ENCODE measurements around the gene YIF1A.
"Not testable (repeated sequence)": the region's sequence is repeated elsewhere in the genome, so short reads cannot be mapped to it uniquely, and the experiment has no call there.

YIF1A gene

GRCh38 chr11:66268952-66269905 is 19.7 kb downstream of the YIF1A start:
- no peak for DNase-seq (ENCODE audit: low read depth)

- peak; percentile 100 for DNase-seq (ENCODE audit: low read depth)
Measured at GRCh38 chr11:66268244-66268951, 20.5 kb downstream of the YIF1A start, which contains the start of gene RAB1B. TSS of gene RAB1B (plus strand) at chr11:66268639. CDS start at chr11:66268680, 41 bp downstream.

GRCh38 chr11:66267379-66268243 is 21.3 kb downstream of the YIF1A start:
- peak; percentile 79 for DNase-seq (ENCODE audit: low read depth)

DNA sequence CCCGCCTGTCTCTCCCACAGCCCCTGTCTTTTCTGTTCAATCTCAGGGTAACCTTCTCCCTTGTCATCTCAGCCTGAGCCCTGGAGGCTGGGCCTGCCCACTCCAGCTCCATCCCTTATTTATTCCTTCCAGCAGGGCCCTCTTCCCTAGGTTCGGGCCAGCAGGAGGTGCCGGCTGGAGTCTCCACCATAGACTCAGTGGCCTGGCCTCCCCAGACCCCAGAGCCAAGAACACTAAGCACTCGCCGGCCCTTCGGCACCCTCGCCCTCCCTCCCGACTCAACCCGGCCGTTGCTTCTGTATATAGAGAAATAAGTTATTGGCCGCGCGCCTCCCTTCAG is 21.9 kb downstream of the YIF1A start:
- DNase-seq (ENCODE audit: low read depth): no peak

- no peak for DNase-seq (ENCODE audit: low read depth)
Measured at GRCh38 chr11:66266378-66267038, 22.4 kb downstream of the YIF1A start.

DNA sequence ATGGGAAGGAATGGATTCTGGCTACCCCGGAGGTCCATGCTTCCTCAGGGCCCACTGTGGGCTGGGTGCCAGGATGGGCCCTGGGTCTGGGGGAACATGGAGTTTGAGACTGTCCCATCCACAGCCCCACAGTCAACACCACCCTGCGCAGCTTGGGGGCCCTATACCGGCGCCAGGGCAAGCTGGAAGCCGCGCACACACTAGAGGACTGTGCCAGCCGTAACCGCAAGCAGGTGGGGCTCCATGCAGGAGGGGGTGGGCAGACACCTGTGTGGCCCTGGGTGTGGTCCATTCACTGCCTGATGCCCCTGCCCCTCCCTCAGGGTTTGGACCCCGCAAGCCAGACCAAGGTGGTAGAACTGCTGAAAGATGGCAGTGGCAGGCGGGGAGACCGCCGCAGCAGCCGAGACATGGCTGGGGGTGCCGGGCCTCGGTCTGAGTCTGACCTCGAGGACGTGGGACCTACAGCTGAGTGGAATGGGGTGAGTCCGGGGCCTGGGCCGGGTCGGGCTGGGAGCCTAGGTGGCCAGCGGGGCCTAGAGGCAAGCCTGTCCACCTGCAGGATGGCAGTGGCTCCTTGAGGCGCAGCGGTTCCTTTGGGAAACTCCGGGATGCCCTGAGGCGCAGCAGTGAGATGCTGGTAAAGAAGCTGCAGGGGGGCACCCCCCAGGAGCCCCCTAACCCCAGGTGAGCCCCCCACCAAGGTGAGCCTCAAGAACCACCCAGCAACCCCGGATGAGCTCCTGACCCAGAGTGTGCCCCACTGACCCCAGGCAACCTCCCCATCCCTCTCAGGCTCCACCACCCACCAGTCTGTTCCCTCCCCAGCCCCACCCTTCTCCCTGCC is 23.2 kb downstream of the YIF1A start:
- DNase-seq (ENCODE audit: low read depth): no peak

GRCh38 chr11:66264914-66265313 is 24.0 kb downstream of the YIF1A start:
- DNase-seq (ENCODE audit: low read depth): no peak

GRCh38 chr11:66264383-66264782 is 24.6 kb downstream of the YIF1A start:
- DNase-seq (ENCODE audit: low read depth): no peak

- DNase-seq (ENCODE audit: low read depth): no peak
Measured at GRCh38 chr11:66263785-66264184, 25.2 kb downstream of the YIF1A start.

DNA sequence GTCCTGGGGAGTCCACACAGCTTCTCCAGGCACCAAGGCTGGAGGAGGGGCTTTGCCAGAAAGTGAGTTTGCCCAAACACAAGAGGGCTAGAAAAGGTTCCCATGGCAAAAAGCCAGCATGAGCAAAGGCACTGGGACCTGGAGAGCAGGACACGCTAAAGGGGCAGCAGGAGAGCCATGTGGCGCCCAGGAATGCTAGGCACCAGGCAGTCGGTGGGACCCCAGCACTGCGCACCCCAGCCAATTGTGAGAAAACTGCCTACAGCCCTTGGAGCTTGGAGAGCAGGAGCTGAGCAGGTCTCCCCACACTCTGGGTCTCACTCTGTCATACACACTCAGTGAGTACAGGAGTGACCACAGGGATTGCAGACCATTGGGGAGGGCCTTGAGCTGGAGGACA is 25.7 kb downstream of the YIF1A start:
- DNase-seq (ENCODE audit: low read depth): no peak

DNA sequence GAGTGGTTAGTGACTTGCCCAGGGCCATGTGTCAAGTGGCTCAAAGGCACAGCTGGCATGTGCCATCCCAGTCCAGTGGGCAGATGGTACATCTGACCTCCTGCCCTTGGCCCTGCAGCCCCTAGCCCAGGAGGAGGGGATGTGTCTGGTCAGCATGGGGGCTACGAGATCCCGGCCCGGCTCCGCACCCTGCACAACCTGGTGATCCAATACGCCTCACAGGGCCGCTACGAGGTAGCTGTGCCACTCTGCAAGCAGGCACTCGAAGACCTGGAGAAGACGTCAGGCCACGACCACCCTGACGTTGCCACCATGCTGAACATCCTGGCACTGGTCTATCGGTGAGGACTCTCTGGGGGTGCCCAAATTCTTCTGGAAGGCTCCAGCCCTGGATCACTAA is 26.2 kb downstream of the YIF1A start:
- DNase-seq (ENCODE audit: low read depth): no peak

GRCh38 chr11:66262191-66262590 is 26.8 kb downstream of the YIF1A start:
- DNase-seq (ENCODE audit: low read depth): no peak

DNA sequence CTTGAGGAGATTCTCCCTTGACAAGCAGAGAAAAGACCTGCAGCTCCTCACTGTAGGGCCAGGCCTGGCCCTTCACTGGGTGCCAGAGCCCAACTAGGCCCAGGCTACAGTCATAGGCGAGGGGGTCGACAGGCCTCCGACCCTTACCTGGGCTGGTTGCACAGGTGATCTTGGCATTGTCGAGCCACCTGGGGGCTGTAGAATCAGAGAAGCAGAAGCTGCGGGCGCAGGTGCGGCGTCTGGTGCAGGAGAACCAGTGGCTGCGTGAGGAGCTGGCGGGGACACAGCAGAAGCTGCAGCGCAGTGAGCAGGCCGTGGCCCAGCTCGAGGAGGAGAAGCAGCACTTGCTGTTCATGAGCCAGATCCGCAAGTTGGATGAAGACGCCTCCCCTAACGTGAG is 27.4 kb downstream of the YIF1A start:
- DNase-seq (ENCODE audit: low read depth): no peak

DNA sequence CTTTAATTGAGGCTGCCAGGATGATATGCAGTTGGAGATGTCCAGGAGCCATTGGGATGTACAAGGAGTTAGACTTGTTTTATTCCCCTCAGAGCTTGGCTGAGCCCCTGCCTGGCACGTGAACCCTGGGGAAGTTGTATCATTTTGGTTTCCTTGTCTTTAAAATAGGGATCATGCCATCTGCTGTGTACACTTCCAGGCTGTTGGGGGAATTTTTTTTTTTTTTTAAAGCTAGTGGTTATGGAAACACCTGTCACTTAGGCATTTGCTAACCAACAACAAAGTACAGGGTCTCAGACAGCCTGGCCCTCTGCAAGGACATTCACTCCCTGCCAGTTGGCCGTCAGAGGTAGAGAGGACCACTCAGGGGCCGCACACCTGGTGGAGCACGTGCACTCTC is 29.0 kb downstream of the YIF1A start:
- DNase-seq (ENCODE audit: low read depth): no peak

GRCh38 chr11:66259225-66259624 is 29.7 kb downstream of the YIF1A start:
- no peak for DNase-seq (ENCODE audit: low read depth)

DNA sequence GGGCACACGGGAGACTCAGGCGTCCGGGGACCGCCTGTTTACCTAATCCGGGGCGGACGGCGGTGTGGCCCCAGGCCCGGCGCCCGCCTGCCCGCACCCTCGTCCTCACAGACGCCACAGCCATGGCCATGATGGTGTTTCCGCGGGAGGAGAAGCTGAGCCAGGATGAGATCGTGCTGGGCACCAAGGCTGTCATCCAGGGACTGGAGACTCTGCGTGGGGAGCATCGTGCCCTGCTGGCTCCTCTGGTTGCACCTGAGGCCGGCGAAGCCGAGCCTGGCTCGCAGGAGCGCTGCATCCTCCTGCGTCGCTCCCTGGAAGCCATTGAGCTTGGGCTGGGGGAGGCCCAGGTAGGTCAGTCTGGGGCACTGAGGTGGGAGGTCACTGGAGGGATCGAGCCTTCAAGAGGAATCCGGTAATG is 30.5 kb downstream of the YIF1A start:
- no peak for DNase-seq (ENCODE audit: low read depth)

DNA sequence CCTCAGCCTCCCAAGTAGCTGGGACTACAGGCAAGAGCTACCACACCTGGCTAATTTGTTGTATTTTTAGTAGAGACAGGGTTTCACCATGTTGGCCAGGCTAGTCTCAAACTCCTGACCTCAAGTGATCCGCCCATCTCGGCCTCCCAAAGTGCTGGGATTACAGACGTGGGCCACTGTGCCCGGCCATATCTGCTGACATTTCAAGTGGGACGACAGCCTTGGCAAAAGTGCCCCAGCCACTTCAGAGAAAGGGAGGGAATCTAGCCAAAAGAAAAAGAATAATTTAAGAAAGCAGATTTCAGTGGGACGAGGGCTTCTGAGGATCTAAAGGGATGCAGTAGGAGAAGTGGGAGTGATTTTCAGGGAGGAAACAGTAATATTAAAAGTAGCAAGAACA is 35.9 kb downstream of the YIF1A start:
- not testable (repeated sequence) for DNase-seq (ENCODE audit: low read depth)

DNA sequence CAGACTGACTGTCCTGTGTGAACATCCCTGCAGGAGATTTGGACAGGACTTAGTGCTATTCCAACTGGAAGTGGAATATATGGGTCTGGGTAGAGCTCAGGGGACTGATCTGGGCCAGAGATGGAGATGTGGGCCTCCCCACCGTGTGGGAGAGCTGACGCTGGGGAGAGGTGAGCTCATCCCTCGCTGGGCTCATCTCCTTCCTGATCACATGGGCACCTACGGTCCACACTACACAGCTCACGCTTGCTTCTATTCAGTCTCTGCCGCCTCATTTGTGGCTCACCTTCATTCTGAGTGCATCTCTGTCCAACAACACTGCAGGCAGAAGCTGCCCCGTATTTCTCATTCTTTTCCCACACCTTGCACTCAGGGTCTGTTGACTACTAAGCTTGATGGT is 37.1 kb downstream of the YIF1A start:
- DNase-seq (ENCODE audit: low read depth): no peak

DNA sequence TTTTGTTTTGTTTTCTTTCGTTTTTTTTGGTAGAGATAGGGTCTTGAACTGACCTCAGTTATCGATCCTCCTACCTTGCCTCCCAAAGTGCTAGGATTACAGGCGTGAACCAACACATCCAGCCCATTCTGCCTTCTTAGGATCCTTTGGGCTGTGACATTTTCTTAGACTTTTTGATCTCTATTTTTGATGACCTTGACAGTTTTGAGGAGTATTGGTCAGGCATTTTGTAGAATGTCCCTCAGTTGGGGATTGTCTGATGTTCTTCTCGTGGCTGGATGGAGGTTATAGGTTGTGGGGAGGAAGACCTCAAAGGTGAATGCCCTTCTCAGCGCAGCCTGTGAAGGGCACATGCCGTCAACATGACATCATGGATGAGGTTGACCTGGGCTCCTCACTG is 40.0 kb downstream of the YIF1A start:
- no peak for DNase-seq (ENCODE audit: low read depth)

- no peak for DNase-seq (ENCODE audit: low read depth)
Measured at GRCh38 chr11:66247801-66248200, 41.1 kb downstream of the YIF1A start.

DNA sequence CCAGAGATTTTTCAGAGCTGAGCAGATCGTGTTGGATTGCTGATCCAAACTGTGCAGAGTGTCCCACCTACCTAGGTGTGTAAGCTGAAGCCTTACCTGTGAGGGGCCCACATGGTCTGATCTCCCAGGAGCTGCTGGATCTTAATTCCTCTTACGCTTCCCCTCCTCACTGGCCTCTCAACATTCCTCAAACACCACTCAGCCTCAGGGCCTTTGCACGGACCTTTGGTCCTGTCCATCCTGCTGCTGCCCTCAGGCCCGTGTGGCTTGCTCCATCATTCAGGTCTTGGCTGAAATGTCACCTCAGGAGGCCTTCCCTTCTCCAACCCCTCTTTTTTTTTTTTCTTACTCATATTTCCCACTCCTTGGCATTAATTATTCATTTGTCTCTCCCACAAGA is 41.6 kb downstream of the YIF1A start:
- DNase-seq (ENCODE audit: low read depth): no peak

Measured in stimulated activated CD4-positive, alpha-beta T cell treated with anti-CD3 and anti-CD28 coated beads, Interleukin-2, amount 100 ng/mL, for 4 hours (primary cell).